H4 (cell line): ENCODE results near the gene TMEM200A. TPM values are rescaled to one million over a fixed set of nuclear protein-coding genes. Genes with fewer than 3 reads are reported as not detected.

ENCODE experiments used
- DNase-seq: peaks from one replicate; pipeline ENCODE4 v3.0.0-alpha.2; 2015; ENCODE audit warnings: low spot score
- total RNA-seq: library from RNA; depleted of rRNA; stranded (reverse); fragments of >200 nt; shearing (Covaris generic); gene quantifications from 2 replicates; pipeline ENCODE4 v1.2.3, GENCODE V29; 2014

The TMEM200A gene
- total RNA-seq, 1 experiment from 2014 or later, result 1.2 TPM

GRCh38 chr6:130377915-130378314 lies 12.1 kb downstream of the TMEM200A start:
- no peak for DNase-seq

- DNase-seq, result no peak
Measured at GRCh38 chr6:130379223-130379622, 13.4 kb downstream of the TMEM200A start.

- DNase-seq, result no peak
Measured at GRCh38 chr6:130381012-130381411, 15.2 kb downstream of the TMEM200A start.

GRCh38 chr6:130381459-130382380 lies 15.9 kb downstream of the TMEM200A start:
- DNase-seq, result no peak

- no peak for DNase-seq
Measured at GRCh38 chr6:130382872-130383490, 17.2 kb downstream of the TMEM200A start.

GRCh38 chr6:130385064-130385695 lies 19.4 kb downstream of the TMEM200A start:
- no peak for DNase-seq

GRCh38 chr6:130389142-130389541 lies 23.3 kb downstream of the TMEM200A start:
- no peak for DNase-seq

- DNase-seq, result no peak
Measured at GRCh38 chr6:130390890-130391289, 25.1 kb downstream of the TMEM200A start.

- DNase-seq, result no peak
Measured at GRCh38 chr6:130393306-130393705, 27.5 kb downstream of the TMEM200A start.

GRCh38 chr6:130394246-130394645 lies 28.4 kb downstream of the TMEM200A start:
- no peak for DNase-seq

- DNase-seq, result no peak
Measured at GRCh38 chr6:130395164-130395563, 29.3 kb downstream of the TMEM200A start.

- peak; percentile 4 for DNase-seq
Measured at GRCh38 chr6:130396722-130397121, 30.9 kb downstream of the TMEM200A start.

- DNase-seq, result no peak
Measured at GRCh38 chr6:130405549-130405948, 39.7 kb downstream of the TMEM200A start.

- DNase-seq, result no peak
Measured at GRCh38 chr6:130407032-130407431, 41.2 kb downstream of the TMEM200A start.

- DNase-seq, result no peak
Measured at GRCh38 chr6:130409418-130410100, 43.7 kb downstream of the TMEM200A start.

- no peak for DNase-seq
Measured at GRCh38 chr6:130411481-130411880, 45.7 kb downstream of the TMEM200A start.

- no peak for DNase-seq
Measured at GRCh38 chr6:130412556-130413290, 46.9 kb downstream of the TMEM200A start.

GRCh38 chr6:130417951-130418350 lies 52.1 kb downstream of the TMEM200A start:
- DNase-seq, result no peak

GRCh38 chr6:130420911-130421310 lies 55.1 kb downstream of the TMEM200A start:
- no peak for DNase-seq

- no peak for DNase-seq
Measured at GRCh38 chr6:130421585-130421984, 55.8 kb downstream of the TMEM200A start.

- DNase-seq, result no peak
Measured at GRCh38 chr6:130423044-130423443, 57.2 kb downstream of the TMEM200A start.
